GM12875 (cell line): ENCODE measurements around the gene CD226.
"Not testable (repeated sequence)": the region's sequence is repeated elsewhere in the genome, so short reads cannot be mapped to it uniquely, and the experiment has no call there.

Experiments used
- H3K4me3 ChIP-seq: one replicate; pipeline ENCODE4 v1.5.1; 2011; ENCODE audit warnings: low read depth, low read length, control low read depth
- CTCF ChIP-seq: IDR thresholded peaks from 2 replicates; pipeline ENCODE4 v1.5.1; 2011; ENCODE audit warnings: low read depth, mild to moderate bottlenecking, control low read depth, inconsistent platforms, low read length, moderate library complexity, borderline replicate concordance; ENCODE audit not compliant: insufficient read depth

The CD226 gene

GRCh38 chr18:69941183-69941582 lies 6.5 kb downstream of the CD226 start:
- H3K4me3 ChIP-seq = no peak overlapping the region
- no peak for TF ChIP-seq CTCF

DNA sequence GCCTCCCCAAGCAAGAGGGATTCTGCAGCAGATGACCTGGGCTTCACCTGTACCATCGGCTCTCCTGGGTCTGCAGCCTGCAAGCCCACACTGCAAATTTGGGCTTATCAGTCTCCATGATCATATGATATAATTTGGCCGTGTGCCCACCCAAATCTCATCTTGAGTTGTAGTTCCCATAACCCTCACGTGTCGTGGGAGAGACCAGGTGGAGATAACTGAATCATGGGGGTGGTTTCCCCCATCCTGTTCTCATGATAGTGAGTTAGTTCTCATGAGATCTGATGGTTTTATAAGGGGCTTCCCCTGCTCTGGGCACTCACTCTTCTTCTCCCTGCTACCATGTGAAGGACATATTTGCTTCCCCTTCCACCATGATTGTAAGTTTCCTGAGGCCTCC lies 7.9 kb downstream of the CD226 start:
- H3K4me3 ChIP-seq = not testable (repeated sequence)

- no peak overlapping the region for H3K4me3 ChIP-seq
- TF ChIP-seq CTCF = no peak
Observed at GRCh38 chr18:69936191-69936558, 11.5 kb downstream of the CD226 start.

DNA sequence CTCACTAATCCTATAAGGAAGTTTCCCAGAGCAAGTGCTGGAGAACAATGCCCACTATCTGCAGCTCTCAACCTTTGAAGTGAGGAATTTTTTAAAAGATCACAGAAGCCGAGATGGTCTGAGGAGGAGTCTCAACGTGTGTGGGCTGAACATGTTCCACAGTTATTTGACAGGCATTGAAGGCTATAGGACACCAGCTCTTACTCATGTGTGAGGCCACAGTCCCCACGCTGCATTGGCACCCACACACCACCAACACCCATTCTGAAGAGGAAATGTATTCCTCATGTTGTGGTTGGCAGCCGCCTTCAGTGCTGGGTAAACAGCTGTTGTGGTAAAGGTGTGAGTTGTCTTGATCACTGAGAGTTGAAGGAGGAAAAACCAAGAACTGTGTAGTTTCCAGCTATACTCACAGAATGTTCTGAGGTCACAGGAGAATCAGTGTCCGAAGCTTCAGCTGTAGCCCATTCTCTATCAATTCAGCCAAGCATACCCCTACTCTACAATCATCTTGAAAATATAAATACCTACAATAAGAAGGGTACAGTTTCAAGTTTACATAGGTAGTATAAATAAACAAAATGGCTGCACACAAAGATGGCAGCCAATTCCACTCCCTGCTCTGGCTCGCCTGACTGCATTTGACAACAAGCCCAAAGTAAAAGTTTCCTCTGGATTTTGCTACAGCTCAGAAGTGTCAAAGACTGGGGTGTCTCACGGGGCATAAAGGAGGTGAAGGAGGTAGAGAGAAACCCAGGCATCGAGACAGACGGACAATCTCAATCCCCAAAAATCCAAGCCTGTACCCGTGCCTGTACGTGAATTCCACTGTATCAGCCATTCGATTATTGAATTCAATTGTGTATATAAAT lies 12.1 kb downstream of the CD226 start:
- no peak overlapping the region for H3K4me3 ChIP-seq
- TF ChIP-seq CTCF = no peak

- H3K4me3 ChIP-seq = no peak overlapping the region
- TF ChIP-seq CTCF = no peak
Observed at GRCh38 chr18:69934601-69935265, 12.9 kb downstream of the CD226 start.

DNA sequence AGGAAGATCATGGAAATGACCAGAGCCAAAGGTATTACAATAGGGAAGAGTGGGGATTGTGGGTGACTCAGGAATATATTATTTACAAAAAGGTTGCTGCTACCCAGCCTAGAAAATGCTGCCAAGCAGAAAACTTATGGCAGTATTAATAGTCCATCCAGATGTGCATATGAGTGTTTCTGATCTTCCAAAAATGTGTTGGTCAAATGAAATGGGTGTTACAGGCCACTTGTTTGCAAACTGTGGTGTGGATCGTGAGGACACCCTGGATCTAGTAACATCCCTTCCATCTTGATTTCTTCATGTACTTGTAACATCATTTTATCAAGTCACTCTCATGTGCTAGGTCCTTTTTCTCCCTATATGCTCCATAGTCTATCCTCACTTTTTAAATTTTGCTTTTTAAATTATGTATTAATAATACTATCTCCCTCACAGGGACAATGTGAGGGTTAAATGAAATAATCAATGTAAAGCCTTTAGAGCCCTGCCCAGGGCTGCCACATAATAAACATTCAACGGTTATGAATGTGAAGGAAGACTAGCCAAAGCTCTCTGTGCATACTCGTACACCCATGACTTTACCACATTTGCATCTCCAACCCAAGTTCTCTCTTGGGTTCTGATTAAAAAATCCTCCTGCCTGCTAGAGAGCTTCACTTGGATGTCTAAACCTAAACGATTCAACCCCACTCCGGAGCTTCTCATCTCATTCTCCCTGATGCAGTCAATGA lies 18.5 kb downstream of the CD226 start:
- no peak for TF ChIP-seq CTCF
- H3K4me3 ChIP-seq = no peak overlapping the region

DNA sequence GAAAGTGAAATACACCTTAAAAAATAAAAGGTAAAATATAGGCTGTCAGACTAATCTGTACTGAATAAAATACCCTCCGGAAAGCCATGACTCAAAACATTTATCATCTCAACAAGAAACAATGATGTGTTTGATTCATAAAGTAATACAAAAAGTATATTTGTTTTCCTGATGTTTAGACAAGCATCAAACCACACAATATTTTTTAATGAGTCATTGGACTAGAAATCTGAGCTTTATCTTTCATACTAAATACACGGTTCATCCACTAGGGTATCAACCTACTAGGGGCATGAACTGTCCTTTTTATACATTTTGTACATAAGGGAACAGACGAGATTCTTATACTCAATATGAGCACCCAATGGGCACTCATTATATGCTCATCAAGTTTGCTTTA lies 31.3 kb downstream of the CD226 start:
- no peak for TF ChIP-seq CTCF
- H3K4me3 ChIP-seq = no peak overlapping the region
